AG10803 (cell line): ENCODE results near the gene GPR21.

Source experiments
- DNase-seq: peaks from one replicate; pipeline ENCODE4 v3.0.0; 2010; ENCODE audit warnings: low read depth
- H3K4me3 ChIP-seq: 2 replicates; pipeline ENCODE4 v1.5.1; 2011; ENCODE audit warnings: mild to moderate bottlenecking, low read length, control low read depth
- CTCF ChIP-seq: conservative IDR thresholded peaks from 2 replicates; pipeline ENCODE4 v1.5.1; 2011; ENCODE audit warnings: mild to moderate bottlenecking, low read length, control low read depth, inconsistent platforms

GPR21 gene

DNA sequence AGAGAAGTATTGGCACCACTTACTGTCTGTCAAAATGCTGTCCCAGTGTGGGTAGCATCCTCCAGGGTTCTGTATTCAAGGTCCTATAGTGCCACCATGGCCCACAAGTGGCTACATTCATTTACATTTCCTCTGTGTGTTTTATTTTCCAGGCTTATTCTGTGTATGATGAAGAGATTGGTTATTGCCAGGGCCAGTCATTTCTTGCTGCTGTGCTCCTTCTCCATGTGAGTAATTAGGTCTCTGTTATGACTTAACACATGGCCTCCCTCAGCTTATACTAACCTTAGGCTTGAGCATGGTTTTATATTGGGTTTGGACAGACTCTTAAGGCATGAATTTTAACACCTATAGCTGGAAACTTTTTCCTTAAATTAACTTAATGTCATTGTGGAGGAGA is 36.7 kb downstream of the GPR21 start:
- no peak overlapping the region for H3K4me3 ChIP-seq
- TF ChIP-seq CTCF: no peak
- no peak for DNase-seq

DNA sequence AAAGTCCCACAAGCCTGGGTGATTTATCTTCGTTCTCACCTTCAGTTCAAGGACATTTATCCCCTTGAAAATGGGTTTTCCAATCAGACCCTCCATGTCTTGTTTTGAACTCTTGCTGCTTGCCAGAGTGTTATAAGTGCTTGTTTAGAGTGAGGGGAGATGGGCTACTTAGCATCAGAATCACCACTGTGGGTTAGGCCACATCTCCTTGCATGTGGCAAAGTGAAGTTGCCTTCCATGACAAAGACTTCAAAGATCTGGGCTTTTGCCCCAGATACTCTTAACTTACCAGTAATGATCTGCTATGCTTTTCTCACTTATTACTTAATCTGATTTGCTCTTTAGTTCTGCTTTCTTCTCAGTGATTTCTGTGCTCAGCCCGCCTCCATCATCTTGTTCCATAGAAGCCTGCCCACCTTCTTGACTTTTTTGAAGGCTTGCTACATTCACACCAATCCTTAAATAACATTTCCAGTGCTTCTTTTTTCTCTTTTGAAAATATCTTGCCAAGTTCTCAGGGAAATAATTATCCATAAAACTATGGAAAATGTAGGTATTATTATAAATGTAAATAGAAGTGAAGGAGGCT is 39.0 kb downstream of the GPR21 start:
- H3K4me3 ChIP-seq: no peak overlapping the region
- DNase-seq: no peak
- no peak for TF ChIP-seq CTCF

DNA sequence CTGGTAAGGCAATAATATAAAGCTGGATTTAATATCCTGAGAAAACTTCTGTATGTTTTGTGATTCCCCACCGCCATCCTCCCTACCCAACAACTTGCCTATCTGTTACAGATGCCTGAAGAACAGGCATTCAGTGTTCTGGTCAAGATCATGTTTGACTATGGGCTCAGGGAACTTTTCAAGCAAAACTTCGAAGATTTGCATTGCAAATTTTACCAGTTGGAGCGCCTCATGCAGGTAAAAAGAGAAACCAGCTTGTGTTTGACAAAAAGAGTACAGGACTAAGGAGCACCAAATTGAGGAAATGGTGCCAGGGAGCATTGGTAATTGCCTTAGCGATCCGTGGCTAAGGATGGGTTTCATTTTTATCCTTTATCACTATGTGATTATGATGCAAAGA is 40.0 kb downstream of the GPR21 start:
- H3K4me3 ChIP-seq: peak overlapping the region; percentile 35
- no peak for DNase-seq
- 0 out of 2 replicates have a peak, but pooled peaks have one; percentile 10 for TF ChIP-seq CTCF

GRCh38 chr9:123073991-123074422 is 40.5 kb downstream of the GPR21 start:
- peak; percentile 43 for TF ChIP-seq CTCF
- H3K4me3 ChIP-seq: peak overlapping the region; percentile 57
- DNase-seq: peak; percentile 98

DNA sequence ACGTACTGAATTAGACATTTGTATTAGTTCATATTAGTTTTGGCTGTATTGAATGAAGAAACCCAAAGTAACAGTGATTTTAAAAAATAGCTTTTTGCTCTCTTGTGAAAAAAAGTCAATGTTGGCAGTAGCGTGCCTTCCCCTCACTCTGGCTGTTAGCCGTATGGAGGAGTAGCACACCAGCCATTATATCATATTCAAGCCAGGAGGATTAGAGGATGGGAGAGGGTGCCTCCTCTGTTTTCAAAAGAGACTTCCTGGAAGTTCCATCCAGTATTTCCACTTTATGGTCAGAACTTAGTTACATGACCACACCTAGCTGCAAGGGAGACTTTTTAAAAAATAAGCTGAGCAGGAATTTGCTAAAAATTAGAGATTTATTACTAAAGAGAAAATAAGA is 41.2 kb downstream of the GPR21 start:
- H3K4me3 ChIP-seq: peak overlapping the region; percentile 57
- DNase-seq: peak; percentile 30
- TF ChIP-seq CTCF: no peak

DNA sequence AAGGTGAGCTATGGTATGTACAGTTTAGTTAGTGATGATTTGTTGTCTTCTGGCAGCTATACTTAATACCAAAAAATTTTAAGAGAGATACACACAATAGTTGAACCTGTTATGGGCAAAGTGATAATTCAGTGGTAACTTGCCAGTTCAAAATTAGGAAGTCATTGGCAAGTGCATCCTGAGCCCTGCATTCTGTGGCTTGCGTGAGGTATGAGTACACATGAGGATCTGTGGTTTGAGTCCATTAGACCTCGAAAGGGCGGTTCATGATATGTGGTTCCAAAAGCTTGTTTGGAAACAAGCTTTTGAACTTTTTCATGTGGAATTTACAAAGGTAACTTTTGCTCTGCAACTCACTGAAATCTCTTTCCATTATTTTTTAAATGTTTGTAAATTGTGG is 47.0 kb downstream of the GPR21 start:
- no peak for DNase-seq
- H3K4me3 ChIP-seq: no peak overlapping the region
- no peak for TF ChIP-seq CTCF

- no peak overlapping the region for H3K4me3 ChIP-seq
- TF ChIP-seq CTCF: peak; percentile 71
- DNase-seq: peak; percentile 62
These were observed 48.4 kb downstream of the GPR21 start for GRCh38 chr9:123081824-123082223.
